Measurements from ENCODE around the gene RNLS.

Gene RNLS

GRCh38 chr10:88473989-88474883 is 108.9 kb downstream of the RNLS start:
- DNase-seq: peak; percentile 84

GRCh38 chr10:88472540-88472939 is 110.6 kb downstream of the RNLS start:
- no peak for DNase-seq

- DNase-seq: no peak
Observed at GRCh38 chr10:88471899-88472298, 111.2 kb downstream of the RNLS start.

GRCh38 chr10:88467835-88468485 is 115.2 kb downstream of the RNLS start:
- DNase-seq: no peak

GRCh38 chr10:88466786-88467185 is 116.3 kb downstream of the RNLS start:
- no peak for DNase-seq

GRCh38 chr10:88465765-88466164 is 117.4 kb downstream of the RNLS start:
- no peak for DNase-seq

- no peak for DNase-seq
Observed at GRCh38 chr10:88463811-88464210, 119.3 kb downstream of the RNLS start.

- DNase-seq: no peak
Observed at GRCh38 chr10:88461426-88461825, 121.7 kb downstream of the RNLS start.

GRCh38 chr10:88459530-88459929 is 123.6 kb downstream of the RNLS start:
- DNase-seq: no peak

GRCh38 chr10:88458209-88458608 is 124.9 kb downstream of the RNLS start:
- no peak for DNase-seq

- no peak for DNase-seq
Observed at GRCh38 chr10:88457660-88458059, 125.5 kb downstream of the RNLS start.

- no peak for DNase-seq
Observed at GRCh38 chr10:88456730-88457129, 126.4 kb downstream of the RNLS start.

- DNase-seq: no peak
Observed at GRCh38 chr10:88455831-88456230, 127.3 kb downstream of the RNLS start.

GRCh38 chr10:88450201-88450600 is 132.9 kb downstream of the RNLS start:
- DNase-seq: no peak

- DNase-seq: no peak
Observed at GRCh38 chr10:88442716-88443115, 140.4 kb downstream of the RNLS start.

GRCh38 chr10:88440541-88440940 is 142.6 kb downstream of the RNLS start:
- DNase-seq: no peak

GRCh38 chr10:88439932-88440331 is 143.2 kb downstream of the RNLS start:
- no peak for DNase-seq

GRCh38 chr10:88437411-88437810 is 145.7 kb downstream of the RNLS start:
- DNase-seq: peak; percentile 6

- DNase-seq: no peak
Observed at GRCh38 chr10:88433565-88434186, 149.4 kb downstream of the RNLS start.

- DNase-seq: no peak
Observed at GRCh38 chr10:88431103-88431502, 152.0 kb downstream of the RNLS start.

- no peak for DNase-seq
Observed at GRCh38 chr10:88428976-88429375, 154.1 kb downstream of the RNLS start.

GRCh38 chr10:88428442-88428841 is 154.7 kb downstream of the RNLS start:
- DNase-seq: peak; percentile 27

- no peak for DNase-seq
Observed at GRCh38 chr10:88427024-88427423, 156.1 kb downstream of the RNLS start.

GRCh38 chr10:88424881-88425280 is 158.2 kb downstream of the RNLS start:
- no peak for DNase-seq
